ENCODE measurements around the gene OXNAD1.

The OXNAD1 gene

DNA sequence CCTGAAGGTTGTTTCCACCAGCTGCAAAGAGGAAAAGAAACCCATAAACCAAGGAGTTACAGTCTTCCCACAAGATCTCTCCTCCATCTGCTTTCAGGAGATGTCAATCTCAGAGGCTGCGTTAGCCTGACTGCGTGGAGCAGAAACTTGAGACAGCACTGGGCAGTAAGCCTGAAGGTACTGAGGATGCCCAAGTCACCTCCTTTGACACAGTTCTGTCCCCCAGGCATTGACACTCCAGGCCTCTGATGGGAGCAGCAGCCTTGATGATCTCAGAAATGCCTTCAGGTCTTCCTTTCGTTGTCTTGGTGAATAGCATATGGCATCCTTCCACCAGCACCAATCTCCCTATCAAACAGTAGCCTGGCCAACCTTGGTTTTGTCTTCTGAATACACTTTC is 89.3 kb downstream of the OXNAD1 start:
- no peak for DNase-seq

Measured in amygdala (tissue), 56 donors.